ENCODE measurements around the gene METTL15.
"Not testable (repeated sequence)": the region's sequence is repeated elsewhere in the genome, so short reads cannot be mapped to it uniquely, and the experiment has no call there.

METTL15 gene

GRCh38 chr11:28107750-28108618 is at the start of gene METTL15, which contains the start of gene KIF18A:
Gene METTL15 (plus strand): TSS chr11:28108388. CDS start chr11:28113335, 4,947 bp downstream.
Gene KIF18A (minus strand): TSS chr11:28108156. CDS start chr11:28097947, 10,209 bp downstream.
- DNase-seq = peak; percentile 98

- no peak for DNase-seq
Observed at GRCh38 chr11:28071305-28071704, 36.9 kb upstream of the METTL15 start.

- DNase-seq = no peak
Observed at GRCh38 chr11:28072321-28072720, 35.9 kb upstream of the METTL15 start.

GRCh38 chr11:28077521-28077920 is 30.7 kb upstream of the METTL15 start:
- no peak for DNase-seq

GRCh38 chr11:28083118-28083517 is 25.1 kb upstream of the METTL15 start:
- DNase-seq = no peak

- DNase-seq = no peak
Observed at GRCh38 chr11:28086569-28086968, 21.6 kb upstream of the METTL15 start.

GRCh38 chr11:28087192-28087591 is 21.0 kb upstream of the METTL15 start:
- DNase-seq = not testable (repeated sequence)

GRCh38 chr11:28087693-28088092 is 20.5 kb upstream of the METTL15 start:
- DNase-seq = not testable (repeated sequence)

- no peak for DNase-seq
Observed at GRCh38 chr11:28089378-28089777, 18.8 kb upstream of the METTL15 start.

GRCh38 chr11:28090052-28090749 is 18.0 kb upstream of the METTL15 start:
- no peak for DNase-seq

- DNase-seq = no peak
Observed at GRCh38 chr11:28092786-28093185, 15.4 kb upstream of the METTL15 start.

GRCh38 chr11:28098257-28098656 is 9.9 kb upstream of the METTL15 start:
- DNase-seq = no peak

- no peak for DNase-seq
Observed at GRCh38 chr11:28099715-28100114, 8.5 kb upstream of the METTL15 start.

- DNase-seq = no peak
Observed at GRCh38 chr11:28100665-28101064, 7.5 kb upstream of the METTL15 start.

- not testable (repeated sequence) for DNase-seq
Observed at GRCh38 chr11:28102300-28102699, 5.9 kb upstream of the METTL15 start.

GRCh38 chr11:28104425-28104824 is 3.8 kb upstream of the METTL15 start:
- no peak for DNase-seq

- DNase-seq = no peak
Observed at GRCh38 chr11:28104984-28105383, 3.2 kb upstream of the METTL15 start.

GRCh38 chr11:28105869-28106268 is 2.3 kb upstream of the METTL15 start:
- DNase-seq = no peak

GRCh38 chr11:28106353-28107043 is 1.7 kb upstream of the METTL15 start:
- no peak for DNase-seq

- peak; percentile 7 for DNase-seq
Observed at GRCh38 chr11:28107191-28107749, 918 bp upstream of the METTL15 start.

GRCh38 chr11:28108958-28109357 is 770 bp downstream of the METTL15 start:
- DNase-seq = no peak

GRCh38 chr11:28110108-28110820 is 2.1 kb downstream of the METTL15 start:
- DNase-seq = peak; percentile 45
